GM19455 (cell line): Measurements from ENCODE around the gene OPCML.
A peak's percentile ranks its signal among the peaks of the same experiment; 100 is the strongest.
"Not testable (repeated sequence)": the region's sequence is repeated elsewhere in the genome, so short reads cannot be mapped to it uniquely, and the experiment has no call there.

Experiments
- ATAC-seq: cut with Tn5 transposase; IDR thresholded peaks from one replicate; pipeline ENCODE4 v1.9.1; 2021; ENCODE audit not compliant: unreplicated experiment

OPCML gene

DNA sequence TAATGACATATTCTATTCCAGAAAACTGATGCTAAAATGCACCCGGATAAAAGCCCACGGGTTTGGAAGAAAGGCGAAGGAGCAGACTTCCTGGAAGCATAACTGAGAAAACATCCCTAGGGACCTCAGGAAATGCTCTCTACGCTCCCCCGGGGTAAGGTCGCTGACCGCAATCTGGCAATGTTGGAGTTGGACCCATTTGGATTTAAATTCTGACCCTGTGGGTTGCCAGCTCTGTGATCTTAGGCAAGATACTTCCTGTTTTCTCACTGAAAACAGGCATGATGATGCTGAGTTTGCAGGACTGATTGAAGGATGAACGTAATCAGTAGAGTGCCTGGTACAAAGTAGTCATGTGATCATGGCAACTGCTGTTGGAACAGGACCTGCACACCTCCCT is 1107.9 kb downstream of the OPCML start:
- ATAC-seq = no peak

DNA sequence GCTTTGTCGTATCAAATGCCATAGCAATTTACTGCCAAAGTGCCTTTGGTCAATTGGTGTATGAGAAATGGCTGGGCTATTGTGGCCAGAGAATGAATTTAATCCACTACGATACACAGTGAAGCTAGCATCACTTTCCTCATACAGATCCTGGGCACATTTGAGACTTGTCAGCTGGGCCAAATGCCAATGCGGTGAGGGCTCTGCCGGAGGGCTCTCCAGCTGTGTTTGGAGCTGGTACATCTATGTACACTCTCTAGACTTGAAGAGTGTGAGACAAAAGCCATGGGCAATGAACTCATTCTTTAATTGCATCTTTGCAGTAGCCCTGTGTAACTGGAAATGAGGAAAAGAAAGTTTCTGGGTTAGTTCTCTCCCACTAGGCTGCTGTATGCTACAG is 1109.0 kb downstream of the OPCML start:
- no peak for ATAC-seq

DNA sequence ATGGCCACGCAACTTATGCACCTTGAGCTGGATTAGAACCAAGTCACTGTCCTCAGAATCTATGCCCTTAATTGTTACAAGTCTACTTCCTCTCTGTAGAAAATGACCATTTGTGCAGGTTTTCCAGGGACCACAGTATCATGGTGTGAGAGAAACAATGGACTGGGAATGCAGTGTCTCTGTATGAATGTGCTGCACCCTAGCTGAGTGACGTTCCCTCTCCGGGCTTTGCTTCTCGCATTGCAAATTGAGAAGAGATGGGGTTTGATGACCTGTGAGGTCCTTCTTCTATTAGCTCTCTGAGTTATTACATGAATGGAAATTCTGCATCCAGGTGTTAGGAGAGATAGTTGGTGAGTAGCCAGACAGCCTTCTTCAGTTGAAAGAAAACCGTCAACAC is 1109.6 kb downstream of the OPCML start:
- ATAC-seq = no peak

DNA sequence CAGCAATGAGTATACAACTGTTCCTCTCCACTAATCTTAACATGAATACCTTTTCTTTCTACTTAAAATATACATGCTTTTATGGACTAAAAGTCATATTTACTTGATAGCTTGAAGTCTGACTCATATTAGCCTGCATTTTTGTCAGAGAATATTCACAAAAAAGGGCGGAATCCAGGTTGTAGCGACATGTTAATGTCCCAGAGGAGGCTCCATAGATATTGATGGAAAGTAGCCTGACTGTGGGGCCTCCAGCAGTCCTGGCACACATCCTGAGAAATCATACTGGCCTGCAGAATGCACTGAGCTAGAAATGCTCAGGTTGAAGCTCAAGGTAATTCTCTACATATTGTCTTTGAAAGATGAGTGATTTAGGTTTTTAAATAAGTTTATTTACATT is 1110.7 kb downstream of the OPCML start:
- ATAC-seq = no peak

DNA sequence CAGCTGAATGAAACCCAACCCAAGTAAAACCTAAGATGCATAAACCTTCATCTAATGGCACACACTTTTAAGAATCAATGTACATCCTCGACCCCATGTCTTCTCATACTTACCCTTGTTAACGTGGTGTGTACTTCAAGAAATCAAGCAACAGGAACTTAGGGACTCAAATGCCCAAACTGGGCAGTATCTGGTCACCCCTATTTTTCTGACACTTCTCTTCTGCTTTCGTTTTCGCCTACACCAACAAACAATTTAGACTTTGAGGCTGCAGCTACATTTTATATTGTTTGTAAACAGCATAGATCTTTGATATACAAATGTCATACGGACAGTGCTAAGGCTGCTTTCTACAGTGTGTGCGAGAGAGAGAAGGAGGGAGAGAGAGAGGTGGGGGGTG is 1117.8 kb downstream of the OPCML start:
- ATAC-seq = no peak

DNA sequence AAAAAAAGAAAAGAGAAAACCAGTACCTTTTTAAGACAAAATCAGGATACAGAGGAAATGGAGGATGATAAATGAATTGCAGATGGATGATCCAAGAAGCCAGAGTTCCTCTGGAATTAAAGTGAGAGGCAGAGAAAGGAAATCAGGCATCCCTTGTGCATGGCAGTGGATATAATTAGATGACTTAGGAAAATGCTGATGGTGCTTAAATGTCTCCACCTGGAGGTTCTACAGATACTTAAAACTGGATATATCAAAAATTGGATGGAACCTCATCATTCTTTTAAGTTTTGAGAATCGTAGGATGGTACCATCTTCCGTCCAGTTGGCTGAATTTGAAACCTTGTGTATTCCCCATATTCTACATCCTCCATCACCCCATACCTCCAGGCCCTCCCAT is 1121.9 kb downstream of the OPCML start:
- ATAC-seq = no peak

DNA sequence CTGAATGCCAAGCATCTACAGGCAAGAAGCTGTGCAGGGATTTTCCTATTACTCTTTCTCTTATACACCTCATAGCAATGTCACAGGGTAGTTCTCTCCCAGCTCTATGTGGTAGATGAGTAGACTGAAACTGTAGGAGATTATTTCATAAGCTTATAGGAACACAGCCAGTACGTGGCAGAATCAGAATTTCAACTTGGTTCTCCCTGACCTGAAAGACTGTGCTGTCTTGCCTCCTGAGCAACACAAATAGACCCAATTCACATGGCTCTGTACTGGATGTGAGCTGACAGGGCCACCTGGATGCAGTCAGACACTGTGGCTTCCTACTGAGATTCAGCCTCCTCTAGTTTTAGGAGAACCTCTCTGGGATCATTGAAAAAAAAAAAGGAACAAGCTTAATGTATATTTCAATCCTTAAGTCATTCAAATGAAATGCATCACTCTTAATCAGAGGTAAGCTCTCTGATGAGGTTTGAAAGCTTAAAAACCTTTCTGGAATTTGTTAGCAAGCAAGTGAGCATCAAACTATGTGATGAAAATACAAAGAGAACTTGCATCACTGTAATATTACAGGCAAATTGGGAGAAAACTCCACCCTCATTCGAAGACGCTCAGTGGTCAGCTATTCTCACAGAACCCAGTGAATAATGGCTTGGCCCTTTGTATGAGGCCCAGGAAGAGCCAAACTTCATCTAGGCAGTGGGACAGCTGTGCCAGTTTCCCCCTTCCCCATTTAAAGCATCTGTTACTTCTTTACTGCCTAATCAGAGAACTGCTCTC is 1122.5 kb downstream of the OPCML start:
- no peak for ATAC-seq

DNA sequence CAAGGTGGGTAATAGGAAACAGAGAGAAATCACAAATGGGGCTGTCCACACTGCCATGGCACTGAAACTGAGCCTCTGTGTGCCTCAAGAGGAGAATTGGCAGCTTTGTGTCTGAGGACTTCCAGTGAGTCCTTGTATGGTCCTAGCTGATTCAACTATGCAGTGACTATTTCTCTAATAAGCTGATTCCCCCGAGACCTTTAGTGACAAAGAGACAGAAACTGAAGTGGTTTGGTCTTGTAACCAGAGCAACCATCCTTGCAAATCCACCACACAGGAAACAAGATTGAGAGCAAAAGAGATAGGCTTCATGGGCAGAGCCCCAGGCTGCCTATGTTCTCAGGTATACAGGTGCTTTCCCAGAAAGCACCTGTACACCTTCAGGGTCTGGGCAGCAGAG is 1123.4 kb downstream of the OPCML start:
- ATAC-seq = no peak

DNA sequence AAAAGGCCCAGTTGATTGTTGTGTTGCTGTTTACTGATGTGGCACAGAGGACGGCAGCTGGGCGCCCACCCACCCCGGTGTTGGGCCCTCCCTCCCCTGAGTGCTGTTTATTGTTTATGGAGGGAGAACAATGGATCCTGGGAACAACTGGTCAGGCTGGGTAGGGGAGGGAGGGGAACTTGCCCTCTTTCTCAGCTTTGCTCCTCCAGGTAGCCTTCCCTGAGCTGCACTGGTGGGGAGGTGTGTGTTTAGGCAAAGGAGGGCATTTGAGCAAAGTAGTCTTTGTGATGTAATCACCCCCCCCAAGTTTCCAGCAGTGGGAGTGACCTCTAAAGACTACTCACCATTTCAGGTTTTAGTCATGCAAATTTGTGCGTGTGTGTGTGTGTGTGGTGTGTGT is 1126.6 kb downstream of the OPCML start:
- no peak for ATAC-seq

DNA sequence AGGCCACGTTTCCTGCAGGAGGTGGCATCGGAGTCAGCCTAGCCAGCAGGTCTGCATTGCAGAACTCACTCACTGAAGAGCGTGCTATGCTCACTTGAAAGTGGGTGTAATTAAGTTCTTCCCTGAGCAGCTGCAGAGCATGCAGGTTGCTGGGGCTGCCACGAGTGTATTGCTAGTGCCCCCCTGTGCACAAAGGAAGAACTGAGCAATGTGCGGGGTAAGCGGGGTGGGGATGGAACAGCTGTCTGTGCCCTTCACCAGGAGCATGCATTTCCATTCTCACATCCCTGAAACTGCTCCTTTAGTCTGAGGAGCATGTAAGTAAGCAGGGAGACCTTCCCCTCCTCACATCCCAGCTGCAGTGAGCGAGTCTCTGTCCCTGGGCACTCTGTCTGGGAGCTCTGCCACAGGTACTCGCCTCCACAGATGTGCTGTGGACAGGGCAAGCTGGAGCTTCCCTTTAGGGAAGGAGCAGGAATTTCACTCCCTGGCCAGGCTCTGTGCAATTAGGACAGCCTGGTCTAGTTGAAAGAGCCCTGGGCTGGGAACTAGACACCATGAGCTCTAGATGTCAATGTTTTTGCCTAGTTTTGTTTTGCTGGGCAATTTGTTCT is 1130.1 kb downstream of the OPCML start:
- peak; percentile 85 for ATAC-seq

DNA sequence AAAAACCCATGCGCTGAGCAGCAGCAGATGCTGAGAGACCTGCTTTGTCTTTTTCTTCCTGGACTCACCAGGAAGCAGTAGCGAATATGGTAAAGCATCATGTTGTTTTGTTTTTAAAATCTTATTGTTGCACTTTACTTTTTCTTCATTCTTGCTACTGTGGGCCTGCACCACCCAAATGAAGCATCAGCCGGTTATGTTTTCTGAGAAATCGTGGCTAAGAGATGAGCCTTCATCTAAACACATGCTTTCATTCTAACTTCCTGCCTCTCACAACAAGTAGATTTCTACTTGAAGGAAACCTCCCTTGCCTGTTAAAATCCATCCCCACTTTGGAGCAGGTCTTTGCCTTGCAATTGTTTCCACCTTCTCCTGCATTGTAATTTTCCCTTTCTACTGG is 1136.0 kb downstream of the OPCML start:
- ATAC-seq = no peak

DNA sequence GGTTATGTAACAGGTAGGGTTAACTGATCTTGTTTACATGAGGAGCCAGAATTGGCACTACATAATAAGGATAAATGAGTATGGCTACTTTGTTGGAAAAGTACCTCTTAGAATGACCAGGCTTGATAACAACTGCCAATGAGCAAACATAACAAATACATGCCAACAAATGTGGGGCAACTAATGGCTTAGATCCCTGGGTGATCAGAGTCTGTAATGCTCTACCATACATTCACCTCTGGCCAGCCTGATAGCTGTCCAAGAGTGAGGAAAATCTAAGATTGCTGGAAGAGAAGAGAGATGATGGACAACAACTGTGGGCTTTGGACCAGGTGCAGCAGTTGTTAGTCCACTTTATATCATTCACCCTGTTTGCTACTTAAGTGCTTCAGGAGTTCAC is 1136.9 kb downstream of the OPCML start:
- ATAC-seq = no peak

DNA sequence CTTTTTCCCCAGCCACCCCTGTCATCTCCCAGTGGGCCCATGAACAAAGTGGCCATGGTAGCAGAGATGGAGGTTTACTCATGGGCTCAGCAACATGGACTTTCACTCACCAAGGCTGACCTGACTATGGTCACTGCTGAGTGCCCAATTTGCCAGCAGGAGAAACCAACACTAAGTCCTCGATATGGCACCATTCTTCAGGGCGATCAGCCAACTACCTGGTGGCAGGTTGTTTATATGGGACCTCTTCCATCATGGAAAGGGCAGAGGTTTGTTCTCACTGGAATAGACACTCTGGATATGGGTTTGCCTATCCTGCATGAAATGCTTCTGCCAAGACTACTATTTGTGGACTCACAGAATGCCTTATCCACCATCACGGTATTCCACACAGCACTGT is 1152.8 kb downstream of the OPCML start:
- no peak for ATAC-seq

DNA sequence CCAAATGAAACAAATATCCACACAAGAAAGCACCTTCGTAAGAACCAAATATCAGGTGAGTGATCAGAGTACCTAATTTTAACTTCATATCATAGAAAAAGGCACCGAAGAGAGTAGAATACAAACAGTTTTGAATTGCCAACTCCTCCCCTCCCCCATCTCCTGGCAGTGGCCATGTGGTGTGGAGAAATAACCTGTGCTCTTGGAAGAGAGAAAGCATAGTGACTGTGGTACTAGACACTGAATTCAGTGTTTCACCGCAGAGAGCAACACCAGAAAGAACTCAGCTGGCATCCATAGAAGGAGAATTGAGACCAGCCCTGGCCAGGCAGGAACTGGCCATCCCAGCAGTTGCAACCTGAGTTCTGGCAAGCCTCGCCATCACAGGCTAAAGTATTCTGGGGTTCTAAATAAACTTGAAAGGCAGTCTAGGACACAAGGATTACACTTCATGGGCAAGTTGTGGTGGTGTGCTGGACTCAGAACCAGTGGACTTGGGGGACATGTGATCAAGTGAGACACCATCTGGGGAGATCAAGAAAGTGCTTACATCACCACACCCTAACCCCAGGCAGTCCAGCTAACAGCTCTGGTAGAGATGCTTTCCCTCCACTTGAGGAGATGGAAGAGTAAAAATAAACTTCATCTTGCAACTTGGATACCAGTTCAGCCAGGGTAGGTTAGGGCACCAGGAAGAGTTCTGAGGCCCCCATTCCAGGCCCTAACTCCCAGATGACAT is 1158.7 kb downstream of the OPCML start:
- ATAC-seq = no peak

DNA sequence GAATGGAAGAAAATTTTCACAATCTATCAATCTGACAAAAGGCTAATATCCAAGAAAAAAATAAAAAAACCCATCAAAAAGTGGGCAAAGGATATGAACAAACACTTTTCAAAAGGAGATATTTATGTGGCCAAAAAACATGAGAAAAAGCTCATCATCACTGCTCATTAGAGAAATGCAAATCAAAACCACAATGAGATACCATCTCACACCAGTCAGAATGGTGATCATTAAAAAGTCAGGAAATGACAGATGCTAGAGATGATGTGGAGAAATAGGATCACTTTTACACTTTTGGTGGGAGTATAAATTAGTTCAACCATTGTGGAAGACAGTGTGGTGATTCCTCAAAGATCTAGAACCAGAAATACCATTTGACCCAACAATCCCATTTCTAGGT is 1162.2 kb downstream of the OPCML start:
- ATAC-seq = not testable (repeated sequence)

DNA sequence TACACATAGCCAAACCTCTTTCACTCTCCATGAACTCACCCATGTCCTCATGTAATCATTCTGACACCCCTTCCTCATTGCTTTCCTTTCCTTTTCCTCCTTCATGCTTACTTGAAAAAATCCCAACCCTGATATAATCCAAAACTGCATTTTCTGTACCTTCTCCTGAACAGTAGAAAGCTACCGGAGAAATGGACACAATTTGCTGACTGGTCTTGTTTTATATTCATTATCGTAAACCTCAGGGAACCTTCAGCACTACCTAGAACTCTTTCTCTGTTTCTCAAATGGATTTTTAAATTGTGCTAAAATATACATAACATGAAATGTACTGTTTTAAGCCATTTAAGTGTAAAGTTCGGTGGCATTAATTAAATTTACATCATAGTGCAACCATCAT is 1165.0 kb downstream of the OPCML start:
- no peak for ATAC-seq

DNA sequence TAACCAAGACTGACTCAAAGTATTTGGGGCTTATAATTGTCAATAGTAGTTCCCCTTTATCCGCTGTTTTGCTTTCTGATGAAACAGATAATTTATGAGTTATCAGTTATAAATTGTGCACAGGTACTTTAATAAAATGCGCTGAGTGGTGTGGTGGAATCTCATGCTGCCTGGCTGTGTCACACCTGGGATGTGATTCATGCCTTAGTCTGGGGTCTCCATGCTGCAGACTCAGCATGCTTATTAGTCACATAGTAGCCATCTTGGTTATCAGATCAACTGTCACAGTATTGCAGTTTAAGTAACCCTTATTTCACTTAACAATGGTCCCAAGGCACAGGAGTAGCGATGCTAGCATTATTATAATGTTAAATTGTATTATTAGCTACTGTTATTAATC is 1166.7 kb downstream of the OPCML start:
- no peak for ATAC-seq
